Stomach (tissue), 9 donors: Measurements from ENCODE around the gene HMGN2. TPM values are rescaled to one million over a fixed set of nuclear protein-coding genes. Genes with fewer than 3 reads are reported as not detected.

Source experiments
- DNase-seq, 2 donors: peaks; one replicate each; pipeline versions ENCODE4 v3.0.0 to v3.0.0-alpha.2; 2013 to 2019
- H3K27ac ChIP-seq, 5 donors: fragments of 200-600 bp in 4 of 5; sonication (generic) in 4 of 5; one replicate each; pipeline ENCODE4 v1.5.1; 2013 to 2019; ENCODE audit warnings: mild to moderate bottlenecking in 1 of 5, moderate library complexity in 1 of 5
- H3K27me3 ChIP-seq, 3 donors: fragments of 200-600 bp; sonication (generic); one replicate each; pipeline ENCODE4 v1.5.1; 2017 to 2019; ENCODE audit warnings: mixed run types in 1 of 3
- H3K36me3 ChIP-seq, 4 donors: fragments of 200-600 bp; sonication (generic); 1 replicate in 3 of 4; 2 replicates in 1 of 4; pipeline ENCODE4 v1.5.1; 2016 to 2019
- H3K4me1 ChIP-seq, 4 donors: fragments of 200-600 bp; sonication (generic); one replicate each; pipeline ENCODE4 v1.5.1; 2016 to 2019
- H3K4me3 ChIP-seq, 4 donors: fragments of 200-600 bp; sonication (generic) in 3 of 4; one replicate each; pipeline ENCODE4 v1.5.1; 2016 to 2019; ENCODE audit warnings: mild to moderate bottlenecking in 1 of 4
- H3K9me3 ChIP-seq, 4 donors: fragments of 200-600 bp; sonication (generic); one replicate each; pipeline ENCODE4 v1.5.1; 2016 to 2019
- EP300 ChIP-seq: sonication (generic); formaldehyde crosslinking; IDR thresholded peaks from one replicate; pipeline ENCODE4 v1.6.1; 2017; ENCODE audit warnings: antibody characterized with exemption
- POLR2A ChIP-seq, 4 donors: fragments of 450-650 bp; IDR thresholded peaks; one replicate each; pipeline ENCODE4 v1.6.1; 2016; ENCODE audit warnings: antibody characterized with exemption in 4 of 4, control low read depth in 2 of 4, mild to moderate bottlenecking in 1 of 4, moderate library complexity in 1 of 4
- POLR2AphosphoS5 ChIP-seq, 3 donors: sonication (generic); formaldehyde crosslinking; IDR thresholded peaks; one replicate each; pipeline ENCODE4 v1.6.1; 2016; ENCODE audit warnings: antibody characterized with exemption in 3 of 3
- WGBS, 5 donors: extraction: QIAGEN DNeasy Blood & Tissue Kit in 3 of 5; methylation state at CpG; one replicate each; pipeline versions ENCODE4 v1.1.5 to v1.1.7; 2013 to 2018; 5-methylcytosine and 5-hydroxymethylcytosine counted together
- intact Hi-C: fragments of 100-400 bp; cut with DNase I; formaldehyde crosslinking; loops from one replicate; pipeline ENCODE4 v1.15.1; 2023; ENCODE audit warnings: low total_unique reads
- polyA plus RNA-seq, 3 donors: library from polyadenylated mRNA; stranded (reverse); fragments of 200-250 nt; gene quantifications; one replicate each; pipeline ENCODE4 v1.2.3, GENCODE V29; 2013
- total RNA-seq, 5 donors: library from RNA; depleted of rRNA; stranded (reverse); fragments of >200 nt; gene quantifications; one replicate each; pipeline versions ENCODE4 v1.1.0 to v1.2.3, GENCODE V29; 2014 to 2016
- TF ChIP-seq, protein P1 (sequence below), 7 experiments: fragments of 450-650 bp in 4 of 7; fragments of 200-600 bp in 3 of 7; sonication (generic) in 3 of 7; IDR thresholded peaks; one replicate each; pipeline ENCODE4 v1.5.1; 2016 to 2019; ENCODE audit warnings: antibody characterized with exemption in 7 of 7, control low read depth in 2 of 7, mild to moderate bottlenecking in 1 of 7
- donor health status: healthy with polysubstance abuse.
- donor health status: Bipolar disorder and iron deficiency.
- donor health status: healthy.

Gene HMGN2
- total and polyA plus RNA-seq, 8 donors = 70.1 to 897 (median 445) TPM

- TF ChIP-seq POLR2AphosphoS5 (IDR thresholded peaks at IDR 0.05) (peak in 2 of 3 donors; percentile 13 to 15), EP300 (no peak)
- TF ChIP-seq, protein P1, sequence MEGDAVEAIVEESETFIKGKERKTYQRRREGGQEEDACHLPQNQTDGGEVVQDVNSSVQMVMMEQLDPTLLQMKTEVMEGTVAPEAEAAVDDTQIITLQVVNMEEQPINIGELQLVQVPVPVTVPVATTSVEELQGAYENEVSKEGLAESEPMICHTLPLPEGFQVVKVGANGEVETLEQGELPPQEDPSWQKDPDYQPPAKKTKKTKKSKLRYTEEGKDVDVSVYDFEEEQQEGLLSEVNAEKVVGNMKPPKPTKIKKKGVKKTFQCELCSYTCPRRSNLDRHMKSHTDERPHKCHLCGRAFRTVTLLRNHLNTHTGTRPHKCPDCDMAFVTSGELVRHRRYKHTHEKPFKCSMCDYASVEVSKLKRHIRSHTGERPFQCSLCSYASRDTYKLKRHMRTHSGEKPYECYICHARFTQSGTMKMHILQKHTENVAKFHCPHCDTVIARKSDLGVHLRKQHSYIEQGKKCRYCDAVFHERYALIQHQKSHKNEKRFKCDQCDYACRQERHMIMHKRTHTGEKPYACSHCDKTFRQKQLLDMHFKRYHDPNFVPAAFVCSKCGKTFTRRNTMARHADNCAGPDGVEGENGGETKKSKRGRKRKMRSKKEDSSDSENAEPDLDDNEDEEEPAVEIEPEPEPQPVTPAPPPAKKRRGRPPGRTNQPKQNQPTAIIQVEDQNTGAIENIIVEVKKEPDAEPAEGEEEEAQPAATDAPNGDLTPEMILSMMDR (IDR thresholded peaks at IDR 0.05) = no peak
- WGBS, 5 donors = 0 to 1% (median 0%) methylated on average over 29 to 52 of the region's 52 CpGs
- intact Hi-C loops = no loop called here
- no peaks in the 10 kb centered on the region for H3K27me3 ChIP-seq
- H3K27ac ChIP-seq = peak overlapping the region; percentile 99 to 100 (median 100)
- peak overlapping the region; percentile 94 to 100 (median 98) for H3K4me3 ChIP-seq
- H3K9me3 ChIP-seq = no peaks in the 10 kb centered on the region
- peaks cover 25 to 61% (median 49%) of the 10 kb centered on the region in 4 donors for H3K4me1 ChIP-seq
- DNase-seq = peak; percentile 57 to 90
- H3K36me3 ChIP-seq = peaks cover 11 to 59% (median 54%) of the 10 kb centered on the region in 4 donors
Measured at GRCh38 chr1:26471498-26472319, 531 bp upstream of the HMGN2 start.

DNA sequence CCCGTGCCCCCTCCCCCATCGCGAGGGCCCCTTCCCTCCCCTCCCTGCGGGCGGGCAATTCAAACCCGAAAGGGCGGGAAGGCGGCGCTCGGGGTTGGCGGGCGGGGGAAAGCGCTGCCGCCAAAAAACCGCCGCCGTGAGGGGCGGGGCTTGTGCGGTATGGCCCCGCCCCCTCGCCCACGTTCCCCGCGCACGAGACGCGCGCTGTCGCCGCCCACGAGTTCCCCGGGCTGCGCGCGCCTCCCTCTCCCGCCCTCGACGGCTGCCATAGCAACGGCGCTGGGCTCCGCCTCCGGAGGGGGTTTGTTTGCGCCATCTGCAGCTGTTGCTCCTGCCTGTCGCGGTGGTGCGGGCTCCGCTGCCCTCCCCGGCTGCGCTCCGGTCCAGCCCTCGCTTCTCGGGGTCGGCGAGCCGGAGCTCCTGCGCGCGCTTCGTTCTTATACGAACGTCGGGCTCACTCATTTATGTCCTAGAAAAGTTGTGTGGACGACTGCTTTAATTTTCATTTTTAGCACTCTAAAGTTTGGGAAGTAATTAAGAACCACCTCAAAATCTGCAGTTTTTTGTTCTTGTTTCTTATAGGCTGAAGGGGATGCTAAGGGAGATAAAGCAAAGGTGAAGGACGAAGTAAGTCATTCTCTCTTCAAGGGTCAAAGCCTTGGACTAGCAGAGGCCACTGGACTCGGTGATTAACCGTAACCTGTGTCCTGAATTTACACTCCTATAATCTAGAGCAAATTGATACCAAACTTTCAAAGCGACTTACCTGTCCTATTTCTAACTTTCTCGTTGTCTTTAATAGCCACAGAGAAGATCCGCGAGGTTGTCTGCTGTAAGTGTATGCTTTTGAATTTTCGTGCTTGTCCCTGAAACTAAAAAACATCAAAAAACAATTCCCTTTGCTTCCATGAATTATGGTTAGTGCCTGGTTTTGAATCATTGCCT is 933 bp downstream of the HMGN2 start:
- 3 to 6% (median 3%) methylated on average over 41 to 66 of the region's 71 CpGs for WGBS, 5 donors
- TF ChIP-seq POLR2AphosphoS5 (IDR thresholded peaks at IDR 0.05) = peak in 2 of 3 donors; percentile 82 to 86
- TF ChIP-seq, protein P1 (IDR thresholded peaks at IDR 0.05) = no peak
- no peak for TF ChIP-seq POLR2A (IDR thresholded peaks at IDR 0.05)
- TF ChIP-seq EP300 = no peak
- peaks cover 25 to 61% (median 49%) of the 10 kb centered on the region in 4 donors for H3K4me1 ChIP-seq
- H3K9me3 ChIP-seq = no peaks in the 10 kb centered on the region
- intact Hi-C loops = no loop called here
- H3K36me3 ChIP-seq = peaks cover 17 to 59% (median 53%) of the 10 kb centered on the region in 4 donors
- peak; percentile 97 to 98 for DNase-seq
- H3K4me3 ChIP-seq = peak overlapping the region; percentile 94 to 100 (median 98)
- H3K27ac ChIP-seq = peak overlapping the region; percentile 99 to 100 (median 100)
- no peaks in the 10 kb centered on the region for H3K27me3 ChIP-seq

GRCh38 chr1:26474818-26475217 is 2.6 kb downstream of the HMGN2 start:
- intact Hi-C loops = no loop called here
- WGBS, 5 donors = 94 to 97% (median 97%) methylated on average over 1 of the region's 1 CpG
- Histone ChIP-seq H3K27ac (no peak overlapping the region), H3K4me3 (no peak overlapping the region), H3K36me3 (peaks cover 17 to 54% (median 52%) of the 10 kb centered on the region in 4 donors), H3K9me3 (no peaks in the 10 kb centered on the region), H3K4me1 (peaks cover 25 to 49% (median 43%) of the 10 kb centered on the region in 4 donors), H3K27me3 (no peaks in the 10 kb centered on the region)
- no peak for DNase-seq
- TF ChIP-seq, protein P1 (IDR thresholded peaks at IDR 0.05) = no peak
- TF ChIP-seq POLR2AphosphoS5 (IDR thresholded peaks at IDR 0.05) (no peak), EP300 (no peak), POLR2A (IDR thresholded peaks at IDR 0.05) (no peak)

- 83 to 95% (median 84%) methylated on average over 3 of the region's 3 CpGs for WGBS, 5 donors
- TF ChIP-seq EP300 = no peak
- TF ChIP-seq, protein P1 (IDR thresholded peaks at IDR 0.05) = no peak
- no peak for TF ChIP-seq POLR2A (IDR thresholded peaks at IDR 0.05)
- no peak for TF ChIP-seq POLR2AphosphoS5 (IDR thresholded peaks at IDR 0.05)
- H3K36me3 ChIP-seq = peaks cover 17 to 63% (median 58%) of the 10 kb centered on the region in 4 donors
- no peak overlapping the region for H3K4me3 ChIP-seq
- H3K27me3 ChIP-seq = no peaks in the 10 kb centered on the region
- H3K27ac ChIP-seq = no peak overlapping the region
- intact Hi-C loops = no loop called here
- H3K9me3 ChIP-seq = no peaks in the 10 kb centered on the region
- DNase-seq = no peak
- peaks cover 23 to 39% (median 34%) of the 10 kb centered on the region in 4 donors for H3K4me1 ChIP-seq
Measured at GRCh38 chr1:26475989-26476388, 3.7 kb downstream of the HMGN2 start.
